ENCODE results near the gene EPB41L1.
A peak's percentile ranks its signal among the peaks of the same experiment; 100 is the strongest.

Gene EPB41L1

GRCh38 chr20:36270744-36271638 lies 116.5 kb downstream of the EPB41L1 start:
- no peaks in the 10 kb centered on the region for H3K36me3 ChIP-seq (replicated peaks in 1 of 2; ENCODE audit: control insufficient read depth in 2 of 2, insufficient read depth in 2 of 2, low read length in 2 of 2)
- H3K4me2 ChIP-seq (ENCODE audit: insufficient read depth, low read length, poor library complexity, severe bottlenecking): no peak overlapping the region
- peak overlapping the region; percentile 42 for H2BK5ac ChIP-seq (ENCODE audit: low read length)
- no peak overlapping the region for H3K4ac ChIP-seq (ENCODE audit: low read length)
- peak overlapping the region; percentile 45 for H3K9ac ChIP-seq (ENCODE audit: low read depth, low read length, poor library complexity)
- H2AK5ac ChIP-seq (ENCODE audit: low read depth, low read length): peak overlapping the region; percentile 69
- no peaks in the 10 kb centered on the region for H3K9me3 ChIP-seq (replicated peaks in 1 of 2; ENCODE audit: control insufficient read depth in 2 of 2, insufficient read depth in 1 of 2, low read depth in 1 of 2, low read length in 2 of 2)
- no peak overlapping the region for H4K8ac ChIP-seq (ENCODE audit: low read depth, low read length)
- H3K4me1 ChIP-seq (ENCODE audit: control insufficient read depth in 2 of 2, insufficient read depth in 1 of 2, low read depth in 1 of 2, low read length in 2 of 2): peaks cover 10 to 23% of the 10 kb centered on the region in 2 donors
- H2BK120ac ChIP-seq (ENCODE audit: low read depth, low read length): no peak overlapping the region
- peak overlapping the region; percentile 85 for H2AFZ ChIP-seq (ENCODE audit: low read length)
- H4K91ac ChIP-seq (ENCODE audit: low read depth, low read length, poor library complexity): no peak overlapping the region
- no CpG with 5 or more reads among the region's 20 CpGs for WGBS, 2 donors (ENCODE audit: extremely low coverage in 2 of 2, insufficient read length in 2 of 2, insufficient replicate concordance in 1 of 2)
- H2BK12ac ChIP-seq (ENCODE audit: low read length): peak overlapping the region; percentile 35
- no peak overlapping the region for H3K4me3 ChIP-seq (ENCODE audit: low read length in 2 of 2)
- no peak overlapping the region for H3K23ac ChIP-seq (ENCODE audit: low read depth, low read length, poor library complexity)
- no peaks in the 10 kb centered on the region for H3K79me1 ChIP-seq (ENCODE audit: low read depth, low read length)
- H3K14ac ChIP-seq (ENCODE audit: low read length): no peak overlapping the region
- peak overlapping the region; percentile 1 for H3K18ac ChIP-seq (ENCODE audit: low read length)
- no peak overlapping the region for H2BK15ac ChIP-seq (ENCODE audit: low read length)
- peaks cover 0 to under 1% (median 0%) of the 10 kb centered on the region in 3 experiments for H3K27me3 ChIP-seq (ENCODE audit: control insufficient read depth in 3 of 3, insufficient read depth in 3 of 3, low read depth in 1 of 3, low read length in 3 of 3)
- no peak for DNase-seq (ENCODE audit: low spot score)
- no peak overlapping the region for H3K27ac ChIP-seq (replicated peaks; ENCODE audit: low read length)

DNA sequence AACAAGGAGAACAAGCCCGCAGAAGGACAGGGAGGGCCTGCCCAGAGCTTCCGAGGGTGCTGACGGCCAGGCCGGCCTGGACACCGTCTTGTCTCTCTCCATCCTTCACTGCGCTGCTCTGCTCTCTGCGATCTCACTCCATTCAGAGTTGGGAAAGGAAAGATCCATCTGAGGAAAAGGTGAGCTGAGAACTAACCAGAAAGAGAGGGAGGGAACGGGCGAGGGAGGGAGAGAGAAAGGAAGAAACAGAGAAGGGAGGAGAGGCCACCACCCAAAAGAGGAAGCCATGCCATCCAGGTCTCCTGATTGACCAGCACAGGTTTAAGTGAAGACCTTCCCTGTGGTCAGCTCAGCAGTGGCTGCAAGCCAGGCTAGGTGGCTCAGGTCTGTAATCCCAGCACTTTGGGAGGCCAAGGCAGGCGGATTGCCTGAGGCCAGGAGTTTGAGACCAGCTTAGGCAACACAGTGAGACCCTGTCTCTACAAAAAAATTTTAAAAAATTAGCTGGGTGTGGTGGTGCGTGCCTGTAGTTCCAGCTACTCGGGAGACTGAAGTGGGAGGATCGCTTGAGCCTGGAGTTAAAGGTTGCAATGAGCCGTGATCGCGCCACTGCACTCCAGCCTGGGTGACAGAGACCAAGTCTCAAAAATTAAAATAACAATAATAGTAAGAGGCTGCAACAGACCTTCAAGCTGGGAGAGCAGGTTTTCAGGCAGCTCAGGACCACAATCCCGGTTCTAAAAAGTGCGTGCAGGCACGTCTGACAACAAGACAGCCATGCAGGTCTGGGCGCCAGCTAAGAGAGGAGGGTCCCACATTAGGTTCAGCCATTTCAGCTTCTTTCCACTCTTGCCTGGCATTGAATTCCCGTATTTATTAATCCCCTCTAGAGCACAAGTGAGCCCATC lies 117.4 kb downstream of the EPB41L1 start:
- Histone ChIP-seq H2AFZ (ENCODE audit: low read length) (peak overlapping the region; percentile 85), H3K36me3 (replicated peaks in 1 of 2; ENCODE audit: control insufficient read depth in 2 of 2, insufficient read depth in 2 of 2, low read length in 2 of 2) (no peaks in the 10 kb centered on the region), H3K23ac (ENCODE audit: low read depth, low read length, poor library complexity) (no peak overlapping the region), H3K9me3 (replicated peaks in 1 of 2; ENCODE audit: control insufficient read depth in 2 of 2, insufficient read depth in 1 of 2, low read depth in 1 of 2, low read length in 2 of 2) (no peaks in the 10 kb centered on the region), H2AK5ac (ENCODE audit: low read depth, low read length) (peak overlapping the region; percentile 69), H3K27me3 (ENCODE audit: control insufficient read depth in 3 of 3, insufficient read depth in 3 of 3, low read depth in 1 of 3, low read length in 3 of 3) (peaks cover 0 to 3% (median 0%) of the 10 kb centered on the region in 3 experiments), H3K79me1 (ENCODE audit: low read depth, low read length) (no peaks in the 10 kb centered on the region), H3K4me3 (ENCODE audit: low read length in 2 of 2) (no peak overlapping the region), H3K9ac (ENCODE audit: low read depth, low read length, poor library complexity) (peak overlapping the region; percentile 45), H3K14ac (ENCODE audit: low read length) (no peak overlapping the region), H3K4ac (ENCODE audit: low read length) (no peak overlapping the region), H2BK120ac (ENCODE audit: low read depth, low read length) (no peak overlapping the region), H3K27ac (replicated peaks; ENCODE audit: low read length) (no peak overlapping the region), H2BK12ac (ENCODE audit: low read length) (peak overlapping the region; percentile 35), H4K91ac (ENCODE audit: low read depth, low read length, poor library complexity) (no peak overlapping the region), H3K4me1 (ENCODE audit: control insufficient read depth in 2 of 2, insufficient read depth in 1 of 2, low read depth in 1 of 2, low read length in 2 of 2) (peaks cover 10 to 23% of the 10 kb centered on the region in 2 donors), H2BK5ac (ENCODE audit: low read length) (peak overlapping the region; percentile 42), H2BK15ac (ENCODE audit: low read length) (no peak overlapping the region), H3K18ac (ENCODE audit: low read length) (peak overlapping the region; percentile 45), H4K8ac (ENCODE audit: low read depth, low read length) (no peak overlapping the region), H3K4me2 (ENCODE audit: insufficient read depth, low read length, poor library complexity, severe bottlenecking) (no peak overlapping the region)
- DNase-seq (ENCODE audit: low spot score): no peak
- WGBS, 2 donors (ENCODE audit: extremely low coverage in 2 of 2, insufficient read length in 2 of 2, insufficient replicate concordance in 1 of 2): no CpG with 5 or more reads among the region's 21 CpGs

DNA sequence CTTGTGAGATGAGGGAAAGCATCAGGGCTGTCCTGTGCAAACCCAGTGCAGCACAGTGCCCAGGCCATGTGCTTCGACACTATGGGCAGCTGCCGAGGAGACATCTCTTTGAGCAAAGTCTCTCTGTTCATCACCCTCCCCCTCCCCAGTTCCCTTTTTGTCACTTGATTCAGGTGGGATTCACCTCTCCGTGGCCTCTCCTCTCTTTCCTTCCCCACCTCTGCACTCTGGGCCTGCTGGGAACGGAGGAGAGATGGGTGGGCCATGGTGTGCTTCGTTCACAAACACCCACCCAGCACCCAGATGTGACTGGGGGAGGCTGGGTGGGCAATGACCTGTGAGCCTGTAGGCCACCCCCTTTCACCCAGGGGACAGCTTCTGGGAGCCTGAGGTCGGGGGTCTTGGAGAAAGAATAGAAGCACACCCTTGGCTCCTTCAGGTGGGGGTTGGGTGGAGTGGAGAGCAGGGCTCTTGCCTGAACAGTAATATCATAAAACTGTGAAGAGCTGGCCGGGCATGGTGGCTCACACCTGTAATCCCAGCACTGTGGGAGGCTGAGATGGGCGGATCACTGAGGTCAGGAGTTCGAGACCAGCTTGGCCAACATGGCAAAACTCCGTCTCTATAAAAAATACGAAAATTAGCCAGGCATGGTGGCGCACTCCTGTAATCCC lies 118.1 kb downstream of the EPB41L1 start:
- Histone ChIP-seq H4K8ac (ENCODE audit: low read depth, low read length) (no peak overlapping the region), H3K9me3 (replicated peaks in 1 of 2; ENCODE audit: control insufficient read depth in 2 of 2, insufficient read depth in 1 of 2, low read depth in 1 of 2, low read length in 2 of 2) (no peaks in the 10 kb centered on the region), H3K27ac (replicated peaks; ENCODE audit: low read length) (no peak overlapping the region), H3K79me1 (ENCODE audit: low read depth, low read length) (no peaks in the 10 kb centered on the region), H3K4me2 (ENCODE audit: insufficient read depth, low read length, poor library complexity, severe bottlenecking) (no peak overlapping the region), H3K27me3 (ENCODE audit: control insufficient read depth in 3 of 3, insufficient read depth in 3 of 3, low read depth in 1 of 3, low read length in 3 of 3) (peaks cover 0 to 6% (median 0%) of the 10 kb centered on the region in 3 experiments), H3K14ac (ENCODE audit: low read length) (no peak overlapping the region), H4K91ac (ENCODE audit: low read depth, low read length, poor library complexity) (no peak overlapping the region), H2BK12ac (ENCODE audit: low read length) (no peak overlapping the region), H3K4me3 (ENCODE audit: low read length in 2 of 2) (no peak overlapping the region), H2AFZ (ENCODE audit: low read length) (no peak overlapping the region), H2BK120ac (ENCODE audit: low read depth, low read length) (no peak overlapping the region), H3K18ac (ENCODE audit: low read length) (no peak overlapping the region), H3K4ac (ENCODE audit: low read length) (no peak overlapping the region), H3K36me3 (replicated peaks in 1 of 2; ENCODE audit: control insufficient read depth in 2 of 2, insufficient read depth in 2 of 2, low read length in 2 of 2) (no peaks in the 10 kb centered on the region), H2BK15ac (ENCODE audit: low read length) (peak overlapping the region; percentile 17), H3K23ac (ENCODE audit: low read depth, low read length, poor library complexity) (no peak overlapping the region), H2BK5ac (ENCODE audit: low read length) (no peak overlapping the region), H3K4me1 (ENCODE audit: control insufficient read depth in 2 of 2, insufficient read depth in 1 of 2, low read depth in 1 of 2, low read length in 2 of 2) (peaks cover 8 to 23% of the 10 kb centered on the region in 2 donors), H3K9ac (ENCODE audit: low read depth, low read length, poor library complexity) (no peak overlapping the region), H2AK5ac (ENCODE audit: low read depth, low read length) (peak overlapping the region; percentile 86)
- no peak for DNase-seq (ENCODE audit: low spot score)
- no CpG with 5 or more reads among the region's 12 CpGs for WGBS, 2 donors (ENCODE audit: extremely low coverage in 2 of 2, insufficient read length in 2 of 2, insufficient replicate concordance in 1 of 2)

All from neuronal stem cell (in vitro differentiated cells).